ENCODE measurements around the gene RYR2.

Gene RYR2

GRCh38 chr1:237244778-237245177 lies 202.8 kb downstream of the RYR2 start:
- POLR2A ChIA-PET: no interaction called here
- no peak for DNase-seq (ENCODE audit: extremely low spot score)
- CTCF ChIA-PET: interaction anchor here (0.7 to 1.0 kb wide), 3 partner anchors 8 to 59 kb away, joined by 3 read pairs; no protein-coding TSS in a partner anchor
- TF ChIP-seq CTCF (IDR thresholded peaks at IDR 0.05; ENCODE audit: control extremely low read depth, extremely low read depth, low read depth, missing control alignments): no peak

- TF ChIP-seq CTCF (IDR thresholded peaks at IDR 0.05; ENCODE audit: control extremely low read depth, extremely low read depth, low read depth, missing control alignments): no peak
- ChIA-PET CTCF (no interaction called here), POLR2A (no interaction called here)
- no peak for DNase-seq (ENCODE audit: extremely low spot score)
Measured at GRCh38 chr1:237247442-237247841, 205.5 kb downstream of the RYR2 start.

- POLR2A ChIA-PET: no interaction called here
- no peak for DNase-seq (ENCODE audit: extremely low spot score)
- TF ChIP-seq CTCF (IDR thresholded peaks at IDR 0.05; ENCODE audit: control extremely low read depth, extremely low read depth, low read depth, missing control alignments): no peak
- CTCF ChIA-PET: no interaction called here
Measured at GRCh38 chr1:237249120-237249519, 207.1 kb downstream of the RYR2 start.

- POLR2A ChIA-PET: no interaction called here
- CTCF ChIA-PET: no interaction called here
- DNase-seq (ENCODE audit: extremely low spot score): no peak
- no peak for TF ChIP-seq CTCF (IDR thresholded peaks at IDR 0.05; ENCODE audit: control extremely low read depth, extremely low read depth, low read depth, missing control alignments)
Measured at GRCh38 chr1:237250055-237250454, 208.1 kb downstream of the RYR2 start.

- no peak for DNase-seq (ENCODE audit: extremely low spot score)
- no peak for TF ChIP-seq CTCF (IDR thresholded peaks at IDR 0.05; ENCODE audit: control extremely low read depth, extremely low read depth, low read depth, missing control alignments)
- CTCF ChIA-PET: no interaction called here
- POLR2A ChIA-PET: no interaction called here
Measured at GRCh38 chr1:237255071-237255470, 213.1 kb downstream of the RYR2 start.

- DNase-seq (ENCODE audit: extremely low spot score): no peak
- ChIA-PET POLR2A (no interaction called here), CTCF (no interaction called here)
- TF ChIP-seq CTCF (IDR thresholded peaks at IDR 0.05; ENCODE audit: control extremely low read depth, extremely low read depth, low read depth, missing control alignments): no peak
Measured at GRCh38 chr1:237258871-237259270, 216.9 kb downstream of the RYR2 start.

- ChIA-PET CTCF (interaction anchor here (1.7 kb wide), 1 partner anchor 9 kb away, joined by 4 read pairs; no protein-coding TSS in a partner anchor), POLR2A (no interaction called here)
- DNase-seq (ENCODE audit: extremely low spot score): no peak
- no peak for TF ChIP-seq CTCF (IDR thresholded peaks at IDR 0.05; ENCODE audit: control extremely low read depth, extremely low read depth, low read depth, missing control alignments)
Measured at GRCh38 chr1:237261198-237261597, 219.2 kb downstream of the RYR2 start.

Measured in GM10248 (cell line).